GM12892 (cell line): ENCODE measurements around the gene ZBTB8A.

ENCODE experiments used
- POLR2A ChIP-seq: IDR thresholded peaks from 2 replicates; pipeline ENCODE4 v1.6.1; 2011; ENCODE audit warnings: low read depth, low read length, control low read depth
- POLR2AphosphoS5 ChIP-seq: IDR thresholded peaks from 2 replicates; pipeline ENCODE4 v1.6.1; 2011; ENCODE audit warnings: low read depth, low read length, control low read depth

- no peak for TF ChIP-seq POLR2A
- no peak for TF ChIP-seq POLR2AphosphoS5
Observed at GRCh38 chr1:32592943-32593342, 53.7 kb downstream of the ZBTB8A start.
